Keratinocyte (primary cell): ENCODE measurements around the gene TNXB.

Experiments
- CTCF ChIP-seq, 3 experiments: IDR thresholded peaks in 1 of 3; conservative IDR thresholded peaks in 1 of 3; optimal IDR thresholded peaks in 1 of 3; 2 replicates in 2 of 3; 3 replicates in 1 of 3; pipeline versions ENCODE3 to v1.5.1; 2011; ENCODE audit warnings: low read length in 3 of 3, mild to moderate bottlenecking in 3 of 3, moderate library complexity in 2 of 3, control low read depth in 1 of 3, inconsistent platforms in 1 of 3; ENCODE audit not compliant: insufficient read depth in 2 of 3; ENCODE audit errors: extremely low read depth in 1 of 3
- EZH2 ChIP-seq: IDR thresholded peaks from one replicate; pipeline ENCODE4 v1.6.1; 2012; ENCODE audit warnings: inconsistent platforms, mild to moderate bottlenecking, low read length, moderate library complexity

- TF ChIP-seq CTCF (optimal IDR thresholded peaks at IDR 0.05 in 1 of 3, IDR thresholded peaks at IDR 0.05 in 1 of 3, conservative IDR thresholded peaks at IDR 0.05 in 1 of 3; ENCODE audit: extremely low read depth in 1 of 3, insufficient read depth in 2 of 3, low read length in 3 of 3) = no peak
- TF ChIP-seq EZH2 = no peak
Observed at GRCh38 chr6:32146287-32146686, 37.1 kb upstream of the TNXB start.
